ENCODE measurements around the gene CREB5. TPM values are rescaled to one million over a fixed set of nuclear protein-coding genes. Genes with fewer than 3 reads are reported as not detected.

CREB5 gene
- polyA plus RNA-seq, 1 donor from 2014 or later, result 3.7 TPM

DNA sequence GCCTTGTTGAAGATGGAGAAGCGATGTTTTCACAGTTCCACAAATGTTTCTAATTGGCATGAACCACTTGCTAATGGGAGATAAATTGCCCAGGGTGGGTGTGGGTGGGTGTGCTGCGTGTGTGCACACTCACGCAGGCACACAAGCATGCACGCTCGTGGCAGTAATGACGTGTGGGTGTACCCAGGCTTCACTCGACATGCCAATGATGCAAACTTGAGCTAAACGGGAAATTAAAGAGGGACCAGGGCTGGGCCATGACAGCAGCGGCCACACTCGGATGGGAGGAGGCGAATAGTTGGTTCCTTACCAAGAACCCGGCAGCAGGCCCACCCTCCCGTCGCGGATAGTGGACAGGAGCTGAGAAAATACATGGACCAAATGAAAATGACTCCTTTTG lies 386.0 kb downstream of the CREB5 start:
- no peak for TF ChIP-seq SMC3 (conservative IDR thresholded peaks at IDR 0.05; ENCODE audit: poor library complexity)
- no peak for TF ChIP-seq POLR2AphosphoS5 (IDR thresholded peaks at IDR 0.05)
- TF ChIP-seq REST (IDR thresholded peaks at IDR 0.05; ENCODE audit: borderline replicate concordance), result no peak
- TF ChIP-seq MXI1 (conservative IDR thresholded peaks at IDR 0.05; ENCODE audit: poor library complexity, severe bottlenecking), result no peak
- TF ChIP-seq EP300 (conservative IDR thresholded peaks at IDR 0.05; ENCODE audit: poor library complexity, severe bottlenecking), result no peak
- no peak for TF ChIP-seq TAF1 (IDR thresholded peaks at IDR 0.05; ENCODE audit: low read depth)
- no peak for TF ChIP-seq CTCF (IDR thresholded peaks at IDR 0.05; ENCODE audit: poor library complexity, severe bottlenecking)
- TF ChIP-seq EZH2 (IDR thresholded peaks at IDR 0.05; ENCODE audit: borderline replicate concordance, insufficient read depth, low read length, poor library complexity, severe bottlenecking), result no peak
- no peak for TF ChIP-seq RAD21 (conservative IDR thresholded peaks at IDR 0.05)

GRCh38 chr7:28799619-28800018 lies 387.3 kb downstream of the CREB5 start:
- Histone ChIP-seq H3K9ac (ENCODE audit: low read length) (no peak overlapping the region), H3K4me2 (ENCODE audit: low read length) (no peak overlapping the region), H3K27ac (ENCODE audit: low read length) (no peak overlapping the region), H2AFZ (ENCODE audit: low read depth, low read length) (no peak overlapping the region), H3K9me2 (ENCODE audit: insufficient read depth, low read length) (no peaks in the 10 kb centered on the region), H3K9me3 (ENCODE audit: low read length) (no peaks in the 10 kb centered on the region), H3F3A (ENCODE audit: insufficient read depth, low read length, poor library complexity, severe bottlenecking) (no peaks in the 10 kb centered on the region), H4K20me1 (ENCODE audit: insufficient read depth) (no peaks in the 10 kb centered on the region), H3K79me2 (replicated peaks; ENCODE audit: insufficient read depth, low read length) (no peaks in the 10 kb centered on the region), H3K27me3 (ENCODE audit: insufficient read depth, low read depth, low read length) (no peaks in the 10 kb centered on the region), H3K4me3 (ENCODE audit: low read length) (no peak overlapping the region), H3K36me3 (ENCODE audit: insufficient read depth, low read length) (no peaks in the 10 kb centered on the region)
- no peak for TF ChIP-seq EP300 (conservative IDR thresholded peaks at IDR 0.05; ENCODE audit: poor library complexity, severe bottlenecking)
- no peak for TF ChIP-seq CTCF (IDR thresholded peaks at IDR 0.05; ENCODE audit: poor library complexity, severe bottlenecking)
- TF ChIP-seq POLR2AphosphoS5 (IDR thresholded peaks at IDR 0.05), result no peak
- no peak for TF ChIP-seq REST (IDR thresholded peaks at IDR 0.05; ENCODE audit: borderline replicate concordance)
- no peak for TF ChIP-seq SMC3 (conservative IDR thresholded peaks at IDR 0.05; ENCODE audit: poor library complexity)
- TF ChIP-seq RAD21 (conservative IDR thresholded peaks at IDR 0.05), result no peak
- no peak for TF ChIP-seq MXI1 (conservative IDR thresholded peaks at IDR 0.05; ENCODE audit: poor library complexity, severe bottlenecking)
- TF ChIP-seq EZH2 (IDR thresholded peaks at IDR 0.05; ENCODE audit: borderline replicate concordance, insufficient read depth, low read length, poor library complexity, severe bottlenecking), result no peak
- TF ChIP-seq TAF1 (IDR thresholded peaks at IDR 0.05; ENCODE audit: low read depth), result no peak

More for the DNA sequence above, 386.0 kb downstream of the CREB5 start:
- Histone ChIP-seq H3K79me2 (replicated peaks; ENCODE audit: insufficient read depth, low read length) (no peaks in the 10 kb centered on the region), H3K4me2 (ENCODE audit: low read length) (no peak overlapping the region), H3F3A (ENCODE audit: insufficient read depth, low read length, poor library complexity, severe bottlenecking) (no peaks in the 10 kb centered on the region), H3K9me3 (ENCODE audit: low read length) (no peaks in the 10 kb centered on the region), H3K4me3 (ENCODE audit: low read length) (no peak overlapping the region), H3K36me3 (ENCODE audit: insufficient read depth, low read length) (no peaks in the 10 kb centered on the region), H4K20me1 (ENCODE audit: insufficient read depth) (no peaks in the 10 kb centered on the region), H3K9ac (ENCODE audit: low read length) (no peak overlapping the region), H3K27me3 (ENCODE audit: insufficient read depth, low read depth, low read length) (no peaks in the 10 kb centered on the region), H2AFZ (ENCODE audit: low read depth, low read length) (no peak overlapping the region), H3K27ac (ENCODE audit: low read length) (no peak overlapping the region), H3K9me2 (ENCODE audit: insufficient read depth, low read length) (no peaks in the 10 kb centered on the region)
